RKO (cell line): ENCODE measurements around the gene ZNF783.

Source experiments
- DNase-seq: peaks from one replicate; pipeline ENCODE4 v3.0.0-alpha.2; 2016; ENCODE audit warnings: low spot score

ZNF783 gene

DNA sequence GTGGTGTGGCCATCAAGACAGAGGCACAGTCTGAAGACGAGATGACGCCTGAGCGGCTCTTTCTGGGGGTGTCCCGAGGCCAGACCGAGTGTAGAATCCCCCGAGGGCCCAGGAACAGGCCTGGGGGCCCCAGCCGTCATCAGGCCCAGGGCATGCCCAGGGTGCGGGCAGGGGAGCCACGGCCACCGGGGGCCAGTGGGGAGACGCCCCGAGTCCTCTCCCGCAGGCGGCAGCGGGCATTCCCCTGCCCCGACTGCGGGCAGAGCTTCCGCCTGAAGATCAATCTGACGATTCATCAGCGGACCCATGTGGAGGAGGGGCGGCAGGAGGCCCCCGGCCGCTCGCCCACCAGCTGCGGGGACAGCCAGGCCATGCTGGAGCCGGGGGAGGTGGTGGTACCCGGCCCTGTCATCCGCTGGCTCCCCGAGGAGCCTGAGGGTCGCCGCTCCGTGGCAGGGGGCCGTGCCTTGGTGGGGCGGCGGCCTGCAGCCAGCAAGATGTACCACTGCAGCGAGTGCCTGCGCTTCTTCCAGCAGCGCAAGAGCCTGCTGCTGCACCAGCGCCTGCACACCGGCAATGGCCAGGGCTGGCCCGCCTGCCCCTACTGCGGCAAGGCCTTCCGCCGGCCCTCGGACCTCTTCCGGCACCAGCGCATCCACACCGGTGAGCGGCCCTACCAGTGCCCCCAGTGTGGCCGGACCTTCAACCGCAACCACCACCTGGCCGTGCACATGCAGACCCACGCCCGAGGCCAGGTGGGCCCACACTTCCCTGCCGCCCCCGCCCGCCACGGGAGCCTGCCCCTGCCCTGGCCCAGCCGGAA lies 19.7 kb downstream of the ZNF783 start:
- DNase-seq = no peak

DNA sequence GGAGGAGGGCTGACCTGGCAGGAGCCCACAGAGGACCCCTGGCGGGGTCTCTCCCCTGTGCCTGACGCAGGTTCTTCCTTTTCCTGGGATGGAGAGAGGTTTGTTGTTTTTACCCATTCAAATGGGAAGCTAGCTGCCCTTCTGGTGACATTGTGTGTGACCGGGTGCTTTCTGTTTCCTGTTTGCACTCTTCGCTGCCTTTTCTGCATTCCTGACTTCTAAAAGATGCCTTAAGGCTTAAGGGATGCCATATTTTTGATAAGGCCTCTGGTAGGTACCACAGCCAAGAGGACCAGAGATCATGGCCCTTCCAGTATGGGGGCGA lies 20.3 kb downstream of the ZNF783 start:
- no peak for DNase-seq

- DNase-seq = no peak
Measured at GRCh38 chr7:149283321-149283720, 21.3 kb downstream of the ZNF783 start.

GRCh38 chr7:149284343-149284742 lies 22.3 kb downstream of the ZNF783 start:
- no peak for DNase-seq

DNA sequence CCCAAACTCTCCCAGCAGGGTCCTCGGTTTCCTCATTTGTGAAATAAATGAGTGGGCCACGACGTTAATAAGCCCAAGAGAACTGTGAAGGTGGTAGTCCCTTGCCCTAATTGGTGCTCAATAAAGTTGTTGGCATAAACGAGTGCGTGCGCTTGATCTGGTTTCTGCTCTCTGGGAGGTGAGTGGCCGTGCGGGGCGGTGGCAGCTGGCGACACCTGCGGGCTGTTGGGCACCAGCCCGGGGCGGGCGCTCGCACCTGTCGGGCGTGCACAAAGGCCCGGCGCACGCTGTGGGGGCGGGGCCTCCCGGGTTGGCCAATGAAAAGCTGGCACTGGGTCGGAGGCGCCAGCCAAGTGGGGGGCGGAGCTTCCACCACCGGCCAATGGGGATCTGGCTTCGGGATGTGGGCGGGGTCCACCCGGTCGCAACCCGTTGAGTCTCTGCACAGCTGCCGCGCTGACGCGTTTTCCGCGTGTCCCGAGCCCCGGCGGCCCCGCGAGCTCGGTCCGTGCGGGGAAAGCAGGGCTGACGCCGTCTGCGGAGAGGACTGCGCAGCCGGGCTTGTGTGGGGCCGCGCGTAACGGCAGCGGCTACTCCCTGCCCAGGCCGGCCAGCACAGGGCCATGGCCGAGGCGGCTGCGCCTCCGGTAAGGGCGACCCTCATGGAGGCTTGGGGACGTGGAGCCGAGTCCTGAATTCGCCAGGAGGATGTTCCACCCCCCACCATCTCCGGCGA lies 23.0 kb downstream of the ZNF783 start:
- peak; percentile 79 for DNase-seq

- no peak for DNase-seq
Measured at GRCh38 chr7:149285603-149286002, 23.6 kb downstream of the ZNF783 start.

GRCh38 chr7:149286811-149287400 lies 24.9 kb downstream of the ZNF783 start:
- no peak for DNase-seq

DNA sequence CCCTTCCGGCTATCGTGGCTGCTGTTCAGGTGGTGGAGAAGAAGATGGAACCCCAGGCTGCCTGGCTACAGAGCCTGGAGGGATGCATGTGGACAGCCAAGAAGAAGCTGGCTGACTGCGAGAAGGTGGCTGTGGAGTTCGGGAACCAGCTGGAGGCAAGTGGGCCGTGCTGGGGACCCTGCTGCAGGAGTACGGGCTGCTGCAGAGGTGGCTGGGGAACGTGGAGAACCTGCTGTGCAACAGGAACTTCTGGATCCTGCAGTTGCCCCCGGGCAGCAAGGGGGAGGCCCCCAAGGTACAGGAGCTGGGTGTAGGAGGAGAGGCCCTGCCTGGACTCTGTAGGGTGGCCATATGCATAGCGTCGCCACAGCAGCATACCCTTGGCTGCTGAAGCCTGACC lies 25.6 kb downstream of the ZNF783 start:
- DNase-seq = no peak

- DNase-seq = no peak
Measured at GRCh38 chr7:149289262-149289661, 27.3 kb downstream of the ZNF783 start.

GRCh38 chr7:149289856-149290255 lies 27.9 kb downstream of the ZNF783 start:
- no peak for DNase-seq

DNA sequence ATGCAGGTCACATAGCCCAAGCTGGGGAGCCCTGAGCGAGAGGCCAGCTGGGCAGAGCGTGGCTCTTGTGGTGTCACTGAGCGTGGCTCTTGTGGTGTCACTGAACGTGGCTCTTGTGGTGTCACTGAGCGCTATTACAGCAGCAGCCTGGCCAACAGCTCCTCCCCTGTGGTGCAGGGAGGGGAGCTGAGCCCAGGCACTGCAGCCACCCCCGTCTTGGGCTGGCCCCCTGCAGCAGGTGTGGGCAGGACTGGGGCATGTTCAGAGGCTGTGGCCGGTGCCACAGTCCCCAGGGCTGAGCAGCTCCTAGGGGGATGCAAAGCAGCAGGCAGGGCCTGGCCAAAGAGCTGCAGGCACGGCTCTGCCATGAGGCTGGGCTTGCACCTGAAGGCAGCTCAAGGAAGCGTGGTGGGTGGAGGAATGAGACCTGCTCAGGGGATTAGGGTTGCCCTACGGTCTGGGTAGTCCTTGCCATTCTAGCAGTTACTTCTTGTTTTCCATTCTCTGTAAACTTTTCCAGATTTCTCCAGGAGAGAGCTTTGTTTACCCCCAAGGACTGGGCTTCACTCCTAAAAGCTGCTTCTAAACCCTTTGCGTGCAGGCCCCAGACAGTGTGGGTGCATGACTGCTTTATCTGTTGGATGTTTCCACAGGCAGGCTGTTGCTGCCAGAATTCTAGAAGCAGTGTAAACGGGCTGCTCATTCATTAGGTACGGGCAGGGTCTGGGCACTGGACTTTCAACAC lies 29.2 kb downstream of the ZNF783 start:
- DNase-seq = no peak

DNA sequence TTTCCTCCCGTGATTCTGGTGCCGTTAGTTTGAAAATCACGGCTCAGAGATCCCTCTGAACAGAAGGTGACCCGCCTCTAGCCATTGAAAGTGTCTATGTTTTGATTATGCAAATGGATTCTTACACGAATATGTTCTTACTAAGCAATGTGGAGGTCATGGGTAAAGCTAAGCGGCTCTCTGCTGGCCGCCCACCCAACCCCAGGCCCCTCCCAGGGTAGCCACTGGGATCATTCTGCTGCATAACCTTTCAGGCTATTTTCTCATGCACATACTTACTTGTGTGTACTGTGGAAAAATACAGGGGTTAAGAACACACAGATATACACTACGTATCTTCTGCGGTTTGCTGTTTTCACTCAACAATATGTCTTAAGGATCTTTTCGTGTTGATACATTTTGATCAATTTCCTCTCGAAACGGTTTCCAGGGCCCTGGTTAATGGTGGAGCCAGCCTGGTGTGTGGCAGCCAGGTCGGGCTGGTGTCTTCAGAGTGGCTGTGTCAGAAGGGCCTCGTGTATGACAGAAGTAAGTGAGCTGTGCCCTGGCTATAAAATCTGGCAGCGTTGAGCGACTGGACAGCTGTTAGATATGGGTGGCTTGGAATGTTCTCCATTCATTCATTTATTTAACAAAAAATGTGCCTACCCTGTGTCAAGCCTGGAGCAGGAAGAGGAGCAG lies 29.9 kb downstream of the ZNF783 start:
- no peak for DNase-seq

GRCh38 chr7:149292462-149292823 lies 30.4 kb downstream of the ZNF783 start:
- no peak for DNase-seq

GRCh38 chr7:149293338-149293737 lies 31.3 kb downstream of the ZNF783 start:
- no peak for DNase-seq

- no peak for DNase-seq
Measured at GRCh38 chr7:149293946-149294633, 32.1 kb downstream of the ZNF783 start.

DNA sequence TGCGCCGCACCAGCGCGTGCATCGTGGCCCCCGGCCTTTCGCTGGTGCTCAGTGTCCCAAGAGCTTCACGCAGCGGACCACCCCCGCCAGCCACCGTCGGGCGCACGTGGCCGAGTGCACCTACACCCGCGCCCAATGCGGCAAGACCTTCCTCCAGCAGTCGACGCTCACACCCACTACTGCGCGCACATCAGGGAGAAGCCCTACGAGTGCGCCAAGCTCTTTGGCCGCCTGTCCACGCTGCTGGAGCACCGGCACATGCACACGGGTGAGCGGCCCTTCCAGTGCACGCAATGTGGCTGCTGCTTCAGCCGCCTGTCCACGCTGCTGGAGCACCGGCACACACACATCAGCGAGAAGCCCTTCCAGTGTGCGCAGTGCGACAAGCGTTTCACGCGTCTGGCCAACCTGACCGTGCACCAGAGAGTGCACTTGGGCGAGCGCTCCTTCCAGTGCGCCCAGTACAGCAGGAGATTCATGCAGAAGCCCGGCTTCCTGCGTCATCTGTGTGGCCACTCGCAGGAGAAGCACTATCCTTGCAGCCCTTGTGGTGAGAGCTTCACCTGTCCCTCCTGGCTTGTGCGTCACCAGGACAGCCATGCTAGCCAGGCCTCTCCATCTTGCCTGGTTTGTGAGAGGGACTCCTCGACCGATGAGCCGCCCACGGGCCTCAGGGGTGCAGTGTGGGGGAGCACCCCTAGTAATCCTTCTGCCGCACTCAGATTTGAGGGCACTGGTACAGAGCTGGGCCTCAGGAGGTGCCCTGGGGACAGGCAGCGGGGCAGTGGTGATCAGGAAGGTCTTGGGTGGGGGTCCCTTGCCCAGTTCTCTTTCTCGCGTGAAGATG lies 32.9 kb downstream of the ZNF783 start:
- DNase-seq = no peak

GRCh38 chr7:149295481-149295850 lies 33.5 kb downstream of the ZNF783 start:
- DNase-seq = no peak

- DNase-seq = no peak
Measured at GRCh38 chr7:149296368-149296767, 34.4 kb downstream of the ZNF783 start.

- DNase-seq = no peak
Measured at GRCh38 chr7:149297034-149297755, 35.2 kb downstream of the ZNF783 start.
